GDM1 (cell line): ENCODE measurements around the gene PSAT1.

Source experiments
- DNase-seq: peaks from one replicate; lab custom pipeline; 2025; lab: John Stamatoyannopoulos, UW

Gene PSAT1

GRCh38 chr9:78365748-78366697, 69.1 kb downstream of the PSAT1 start:
- DNase-seq: no peak

- no peak for DNase-seq
These were observed 69.9 kb downstream of the PSAT1 start for GRCh38 chr9:78366827-78367226.

- no peak for DNase-seq
These were observed 71.3 kb downstream of the PSAT1 start for GRCh38 chr9:78368236-78368635.

- DNase-seq: peak; percentile 17
These were observed 72.8 kb downstream of the PSAT1 start for GRCh38 chr9:78369639-78370219.

GRCh38 chr9:78370991-78371390, 74.1 kb downstream of the PSAT1 start:
- no peak for DNase-seq

GRCh38 chr9:78371981-78372380, 75.1 kb downstream of the PSAT1 start:
- no peak for DNase-seq
